MM.1S (cell line): ENCODE measurements around the gene PRKCB.

Source experiments
- DNase-seq: peaks from one replicate; pipeline ENCODE4 v3.0.0-alpha.2; 2015
- H2AFZ ChIP-seq: fragments of 300-600 bp; sonication (generic); 2 replicates; pipeline ENCODE4 v1.6.0; 2016; ENCODE audit warnings: antibody characterized with exemption, low read length
- H3F3A ChIP-seq: fragments of 300-600 bp; sonication (generic); 2 replicates; pipeline ENCODE4 v1.6.1; 2016; ENCODE audit warnings: mild to moderate bottlenecking, antibody characterized with exemption, low read length, moderate library complexity, mixed read lengths; ENCODE audit not compliant: insufficient read depth
- H3K27ac ChIP-seq: fragments of 300-600 bp; sonication (generic); 2 replicates; pipeline ENCODE4 v1.5.1; 2016; ENCODE audit warnings: mild to moderate bottlenecking, low read length
- H3K27me3 ChIP-seq: fragments of 300-600 bp; sonication (generic); replicated peaks from 2 replicates; pipeline ENCODE4 v1.6.0; 2016; ENCODE audit warnings: low read length; ENCODE audit not compliant: insufficient read depth
- H3K36me3 ChIP-seq: fragments of 300-600 bp; sonication (generic); replicated peaks from 2 replicates; pipeline ENCODE4 v1.6.1; 2016; ENCODE audit warnings: mild to moderate bottlenecking, low read length, mixed read lengths; ENCODE audit not compliant: insufficient read depth
- H3K4me1 ChIP-seq: fragments of 300-600 bp; sonication (generic); 2 replicates; pipeline ENCODE4 v1.6.1; 2016; ENCODE audit warnings: low read length, mixed read lengths
- H3K4me2 ChIP-seq: fragments of 300-600 bp; sonication (generic); 2 replicates; pipeline ENCODE4 v1.6.0; 2016; ENCODE audit warnings: low read depth, low read length
- H3K4me3 ChIP-seq: fragments of 300-600 bp; sonication (generic); 2 replicates; pipeline ENCODE4 v1.5.1; 2016; ENCODE audit warnings: low read length, mixed read lengths
- H3K79me2 ChIP-seq: fragments of 300-600 bp; sonication (generic); 2 replicates; pipeline ENCODE4 v1.6.1; 2016; ENCODE audit warnings: mixed run types, low read length, mixed read lengths
- H3K9ac ChIP-seq: fragments of 300-600 bp; sonication (generic); 2 replicates; pipeline ENCODE4 v1.6.1; 2016; ENCODE audit warnings: low read length, mixed read lengths
- H3K9me2 ChIP-seq: fragments of 300-600 bp; sonication (generic); replicated peaks from 2 replicates; pipeline ENCODE4 v1.6.1; 2016; ENCODE audit warnings: mild to moderate bottlenecking, low read length, mixed read lengths; ENCODE audit not compliant: insufficient read depth
- H3K9me3 ChIP-seq: fragments of 300-600 bp; sonication (generic); replicated peaks from 2 replicates; pipeline ENCODE4 v1.6.1; 2016; ENCODE audit warnings: mild to moderate bottlenecking, low read length, mixed read lengths; ENCODE audit not compliant: insufficient read depth
- H4K20me1 ChIP-seq: fragments of 300-600 bp; sonication (generic); 2 replicates; pipeline ENCODE4 v1.6.1; 2016; ENCODE audit warnings: mild to moderate bottlenecking, low read length, moderate library complexity, mixed read lengths; ENCODE audit not compliant: insufficient read depth
- CTCF ChIP-seq: fragments of 300-600 bp; sonication (generic); IDR thresholded peaks from 2 replicates; pipeline ENCODE4 v1.5.1; 2016; ENCODE audit warnings: antibody characterized with exemption, low read length, mixed read lengths
- EZH2 ChIP-seq: fragments of 300-600 bp; sonication (generic); optimal IDR thresholded peaks from 2 replicates; pipeline ENCODE3; 2017; ENCODE audit warnings: low read depth, mild to moderate bottlenecking, antibody characterized with exemption, low read length, mixed read lengths
- EZH2phosphoT487 ChIP-seq: fragments of 300-600 bp; sonication (generic); IDR thresholded peaks from 2 replicates; pipeline ENCODE4 v1.6.1; 2018; ENCODE audit warnings: antibody characterized with exemption, low read length

PRKCB gene

DNA sequence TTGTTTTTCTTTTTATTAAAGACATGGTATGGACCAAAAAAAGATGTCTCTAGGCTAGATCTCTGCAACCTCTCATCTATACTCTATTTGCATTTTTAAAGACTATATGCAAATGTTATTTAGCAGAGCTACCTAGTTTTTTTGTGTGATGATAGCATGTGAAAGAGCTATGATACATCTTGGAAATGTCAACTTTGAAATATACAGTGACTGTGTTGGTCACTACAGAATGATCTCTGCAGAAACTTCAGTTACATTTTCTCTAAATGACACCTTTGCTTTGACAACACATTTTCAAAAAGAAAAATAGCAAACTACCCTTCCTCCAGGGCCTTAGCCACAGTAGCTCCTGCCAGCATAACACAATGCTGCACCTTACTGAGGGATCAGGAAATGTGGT, 86.6 kb downstream of the PRKCB start:
- no peak overlapping the region for H3K4me2 ChIP-seq
- H3K79me2 ChIP-seq = no peaks in the 10 kb centered on the region
- no peaks in the 10 kb centered on the region for H3K9me3 ChIP-seq
- no peak overlapping the region for H3K9ac ChIP-seq
- H3K9me2 ChIP-seq = no peaks in the 10 kb centered on the region
- DNase-seq = no peak
- TF ChIP-seq EZH2phosphoT487 = no peak
- TF ChIP-seq EZH2 = no peak
- TF ChIP-seq CTCF = no peak
- no peak overlapping the region for H2AFZ ChIP-seq
- no peaks in the 10 kb centered on the region for H3K27me3 ChIP-seq
- no peak overlapping the region for H3K4me3 ChIP-seq
- H3K4me1 ChIP-seq = no peaks in the 10 kb centered on the region
- H3K27ac ChIP-seq = no peak overlapping the region
- no peaks in the 10 kb centered on the region for H3K36me3 ChIP-seq
- H4K20me1 ChIP-seq = no peaks in the 10 kb centered on the region
- H3F3A ChIP-seq = no peaks in the 10 kb centered on the region

GRCh38 chr16:23924128-23924527, 88.3 kb downstream of the PRKCB start:
- Histone ChIP-seq H3K9ac (no peak overlapping the region), H3F3A (no peaks in the 10 kb centered on the region), H3K4me1 (no peaks in the 10 kb centered on the region), H3K27ac (no peak overlapping the region), H3K4me3 (no peak overlapping the region), H2AFZ (no peak overlapping the region), H3K9me2 (no peaks in the 10 kb centered on the region), H3K79me2 (no peaks in the 10 kb centered on the region), H3K27me3 (no peaks in the 10 kb centered on the region), H3K4me2 (no peak overlapping the region), H3K36me3 (no peaks in the 10 kb centered on the region), H4K20me1 (no peaks in the 10 kb centered on the region), H3K9me3 (no peaks in the 10 kb centered on the region)
- DNase-seq = no peak
- TF ChIP-seq EZH2 (no peak), CTCF (no peak), EZH2phosphoT487 (no peak)

GRCh38 chr16:23927796-23928195, 92.0 kb downstream of the PRKCB start:
- Histone ChIP-seq H3K27me3 (no peaks in the 10 kb centered on the region), H3F3A (no peaks in the 10 kb centered on the region), H2AFZ (no peak overlapping the region), H3K9me3 (no peaks in the 10 kb centered on the region), H3K9ac (no peak overlapping the region), H3K4me2 (no peak overlapping the region), H3K79me2 (no peaks in the 10 kb centered on the region), H3K36me3 (no peaks in the 10 kb centered on the region), H3K4me3 (no peak overlapping the region), H3K9me2 (no peaks in the 10 kb centered on the region), H4K20me1 (no peaks in the 10 kb centered on the region), H3K27ac (no peak overlapping the region), H3K4me1 (no peaks in the 10 kb centered on the region)
- no peak for DNase-seq
- TF ChIP-seq EZH2 (no peak), CTCF (no peak), EZH2phosphoT487 (no peak)
